Activated T-helper 2 cell treated with anti-CD3 and anti-CD28 coated beads, Interferon-gamma antibody, Interleukin-2, Interleukin-4, amounts not matched to agents 10 μg/mL and 5 μg/mL and 100 μg/mL, durations not matched to agents 14 hours and 24 hours and 36 hours (primary cell): ENCODE data around the gene PTPRJ. TPM values are rescaled to one million over a fixed set of nuclear protein-coding genes. Genes with fewer than 3 reads are reported as not detected.
"Not testable (repeated sequence)": the region's sequence is repeated elsewhere in the genome, so short reads cannot be mapped to it uniquely, and the experiment has no call there.

Experiments used
- DNase-seq: peaks from one replicate; pipeline ENCODE4 v3.0.0; 2021; ENCODE audit warnings: low spot score
- H3K27ac Mint-ChIP-seq: one replicate; pipeline ENCODE4 v1.8.0; 2021; ENCODE audit warnings: mixed read lengths
- H3K27me3 Mint-ChIP-seq: one replicate; pipeline ENCODE4 v1.8.0; 2021; ENCODE audit warnings: low read depth, mixed read lengths
- H3K36me3 Mint-ChIP-seq: one replicate; pipeline ENCODE4 v1.8.0; 2021; ENCODE audit warnings: low read depth, mixed read lengths
- H3K4me1 Mint-ChIP-seq: one replicate; pipeline ENCODE4 v1.8.0; 2021; ENCODE audit warnings: low read depth, mixed read lengths
- H3K4me3 Mint-ChIP-seq: one replicate; pipeline ENCODE4 v1.8.0; 2021; ENCODE audit warnings: low read depth, mild to moderate bottlenecking, moderate library complexity, mixed read lengths
- H3K9me3 Mint-ChIP-seq: one replicate; pipeline ENCODE4 v1.8.0; 2021; ENCODE audit warnings: mixed read lengths
- intact Hi-C: fragments of 100-400 bp; cut with micrococcal nuclease; formaldehyde crosslinking; loops from one replicate; pipeline ENCODE4 v1.15.1; 2023
- total RNA-seq: library from RNA; stranded (reverse); gene quantifications from 2 replicates; pipeline ENCODE4 v1.2.3, GENCODE V29; 2022

Gene PTPRJ
- total RNA-seq, 1 donor from 2014 or later = 50.9 TPM

DNA sequence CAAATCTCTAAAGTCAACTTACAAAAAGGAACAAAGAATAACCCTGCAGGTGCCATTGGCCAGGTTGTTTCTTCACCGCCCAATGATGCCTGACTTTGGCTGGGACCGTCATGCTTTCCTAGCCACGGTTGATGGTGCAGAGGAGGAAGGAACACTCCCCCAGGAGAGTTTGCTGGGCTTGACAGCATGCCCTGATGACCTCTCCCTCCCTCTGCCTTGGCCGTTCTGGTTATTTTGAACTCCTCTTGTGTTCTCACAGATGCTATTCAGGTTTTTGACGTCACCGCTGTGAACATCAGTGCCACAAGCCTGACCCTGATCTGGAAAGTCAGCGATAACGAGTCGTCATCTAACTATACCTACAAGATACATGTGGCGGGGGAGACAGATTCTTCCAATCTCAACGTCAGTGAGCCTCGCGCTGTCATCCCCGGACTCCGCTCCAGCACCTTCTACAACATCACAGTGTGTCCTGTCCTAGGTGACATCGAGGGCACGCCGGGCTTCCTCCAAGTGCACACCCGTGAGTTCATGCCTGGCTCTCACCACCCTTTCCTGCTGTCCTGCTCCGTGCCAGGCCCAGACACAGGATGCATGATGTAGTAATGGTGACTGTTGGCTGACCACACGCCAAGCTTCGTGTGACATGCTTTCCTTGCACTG is 147.3 kb downstream of the PTPRJ start:
- Mint-ChIP-seq H3K9me3 (no peaks in the 10 kb centered on the region), H3K27ac (no peak overlapping the region), H3K4me1 (peaks cover 19% of the 10 kb centered on the region), H3K4me3 (no peak overlapping the region), H3K36me3 (peaks cover 80% of the 10 kb centered on the region), H3K27me3 (no peaks in the 10 kb centered on the region)
- no peak for DNase-seq
- intact Hi-C loops = no loop called here

DNA sequence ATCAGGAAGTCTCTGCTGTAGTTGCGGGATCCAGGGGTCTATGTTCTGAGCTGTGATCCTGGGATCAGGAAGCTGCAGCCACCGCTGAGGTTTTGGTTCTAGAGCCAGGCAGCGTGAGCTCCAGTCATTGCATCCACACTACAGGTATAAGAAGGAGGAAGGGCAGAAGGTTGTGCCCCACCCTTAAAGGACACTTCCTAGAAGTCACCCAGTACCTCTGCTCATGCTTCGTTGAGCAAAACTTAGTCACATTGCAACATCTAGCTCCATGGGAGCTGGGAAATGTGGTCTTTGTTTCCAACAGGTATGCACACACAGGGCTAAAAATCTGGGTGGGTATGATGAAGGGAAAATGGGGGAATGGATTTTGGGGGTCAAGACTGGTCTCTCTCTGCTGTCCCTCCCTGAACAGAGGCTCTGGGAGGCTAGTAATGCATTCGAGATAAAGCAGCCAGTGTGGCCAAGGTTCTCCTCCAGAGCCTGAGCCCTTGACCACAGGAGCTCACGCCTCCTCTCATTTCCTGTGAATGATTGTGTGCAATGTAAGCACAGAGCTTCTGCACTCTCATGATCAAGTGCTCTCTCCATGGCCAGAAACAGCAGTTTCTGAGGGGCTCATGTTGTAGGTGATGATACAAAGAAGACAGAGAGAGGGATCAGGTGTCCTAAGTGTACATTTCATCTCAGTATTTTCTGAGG is 149.5 kb downstream of the PTPRJ start:
- Mint-ChIP-seq H3K4me3 (no peak overlapping the region), H3K27me3 (no peaks in the 10 kb centered on the region), H3K27ac (no peak overlapping the region), H3K36me3 (peaks cover 71% of the 10 kb centered on the region), H3K4me1 (peaks cover 19% of the 10 kb centered on the region), H3K9me3 (no peaks in the 10 kb centered on the region)
- intact Hi-C loops = no loop called here
- DNase-seq = no peak

DNA sequence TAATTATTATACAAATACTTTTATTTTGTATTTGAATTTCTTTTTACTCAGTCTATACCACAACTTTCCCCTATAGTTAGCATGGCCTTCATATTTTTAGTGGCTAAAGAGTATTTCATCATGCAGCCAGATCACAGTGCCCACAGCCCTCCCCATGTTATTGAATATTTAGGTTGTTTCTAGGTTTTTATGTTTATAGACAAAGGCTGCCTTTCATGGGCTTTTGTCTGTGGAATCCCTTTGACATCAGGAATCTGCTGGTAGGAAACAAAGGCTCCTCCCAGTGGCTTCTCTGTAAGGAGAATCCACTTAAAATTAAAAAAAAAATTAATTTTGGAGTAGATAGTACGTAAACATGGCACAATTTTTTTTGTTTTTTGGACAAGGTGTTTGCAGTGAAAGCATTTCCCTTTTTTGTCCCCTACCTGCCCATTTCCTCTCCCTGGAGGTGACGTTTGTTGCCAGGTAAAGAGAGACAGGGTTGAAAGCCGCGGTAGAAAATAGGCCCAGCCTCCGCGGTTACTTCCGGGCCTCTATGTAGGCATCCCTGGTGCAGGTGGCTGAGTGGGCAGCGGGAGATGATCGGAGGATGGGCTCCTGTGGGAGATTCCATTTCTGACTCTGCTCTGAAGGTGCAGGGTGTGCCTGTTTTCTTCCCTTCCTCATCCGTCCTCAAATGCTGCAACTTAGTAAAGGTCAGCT is 154.0 kb downstream of the PTPRJ start:
- intact Hi-C loops = no loop called here
- peaks cover 60% of the 10 kb centered on the region for H3K36me3 Mint-ChIP-seq
- H3K27ac Mint-ChIP-seq = no peak overlapping the region
- no peak for DNase-seq
- no peaks in the 10 kb centered on the region for H3K27me3 Mint-ChIP-seq
- no peaks in the 10 kb centered on the region for H3K9me3 Mint-ChIP-seq
- peaks cover 8% of the 10 kb centered on the region for H3K4me1 Mint-ChIP-seq
- H3K4me3 Mint-ChIP-seq = no peak overlapping the region

DNA sequence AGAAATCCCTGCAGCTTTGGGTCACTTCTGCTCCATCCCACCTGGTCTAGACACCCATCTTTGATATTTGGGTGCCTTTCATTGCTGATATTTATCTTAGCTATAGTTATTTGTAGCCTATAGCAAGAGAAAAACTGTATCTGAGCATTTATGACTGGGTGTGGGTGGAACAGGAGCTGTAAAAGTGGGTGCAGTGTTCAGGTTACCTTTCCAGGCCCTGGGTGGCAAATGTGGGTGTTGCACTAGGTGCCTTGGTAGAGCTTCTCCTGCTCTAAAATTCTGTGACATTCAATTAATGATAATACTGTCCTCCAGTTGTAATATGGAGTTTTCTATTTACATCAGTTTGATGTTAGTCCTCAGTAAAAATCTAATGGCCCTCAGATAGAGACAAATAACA is 157.9 kb downstream of the PTPRJ start:
- Mint-ChIP-seq H3K36me3 (peaks cover 67% of the 10 kb centered on the region), H3K4me1 (peaks cover 10% of the 10 kb centered on the region), H3K27ac (no peak overlapping the region), H3K27me3 (no peaks in the 10 kb centered on the region), H3K9me3 (no peaks in the 10 kb centered on the region), H3K4me3 (no peak overlapping the region)
- intact Hi-C loops = no loop called here
- DNase-seq = no peak

DNA sequence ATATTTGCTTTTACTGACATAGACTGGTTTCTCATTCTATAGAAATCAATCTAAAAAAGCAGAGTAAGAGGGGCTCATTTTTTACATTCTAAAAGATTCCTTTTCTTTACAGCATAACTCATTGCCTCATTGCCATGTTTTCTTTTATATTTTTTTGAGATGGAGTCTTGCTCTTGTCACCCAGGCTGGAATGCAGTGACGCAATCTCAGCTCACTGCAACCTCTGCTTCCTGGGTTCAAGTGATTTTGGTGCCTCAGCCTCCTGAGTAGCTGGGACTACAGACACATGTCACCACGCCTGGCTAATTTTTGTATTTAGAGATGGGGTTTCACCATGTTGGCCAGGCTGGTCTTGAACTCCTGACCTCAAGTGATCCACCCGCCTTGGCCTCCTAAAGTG is 159.5 kb downstream of the PTPRJ start:
- H3K27me3 Mint-ChIP-seq, intact Hi-C loops, H3K27ac Mint-ChIP-seq, H3K4me3 Mint-ChIP-seq, DNase-seq, H3K9me3 Mint-ChIP-seq: not testable (repeated sequence)
- H3K4me1 Mint-ChIP-seq = peaks cover 10% of the 10 kb centered on the region
- H3K36me3 Mint-ChIP-seq = peaks cover 78% of the 10 kb centered on the region

DNA sequence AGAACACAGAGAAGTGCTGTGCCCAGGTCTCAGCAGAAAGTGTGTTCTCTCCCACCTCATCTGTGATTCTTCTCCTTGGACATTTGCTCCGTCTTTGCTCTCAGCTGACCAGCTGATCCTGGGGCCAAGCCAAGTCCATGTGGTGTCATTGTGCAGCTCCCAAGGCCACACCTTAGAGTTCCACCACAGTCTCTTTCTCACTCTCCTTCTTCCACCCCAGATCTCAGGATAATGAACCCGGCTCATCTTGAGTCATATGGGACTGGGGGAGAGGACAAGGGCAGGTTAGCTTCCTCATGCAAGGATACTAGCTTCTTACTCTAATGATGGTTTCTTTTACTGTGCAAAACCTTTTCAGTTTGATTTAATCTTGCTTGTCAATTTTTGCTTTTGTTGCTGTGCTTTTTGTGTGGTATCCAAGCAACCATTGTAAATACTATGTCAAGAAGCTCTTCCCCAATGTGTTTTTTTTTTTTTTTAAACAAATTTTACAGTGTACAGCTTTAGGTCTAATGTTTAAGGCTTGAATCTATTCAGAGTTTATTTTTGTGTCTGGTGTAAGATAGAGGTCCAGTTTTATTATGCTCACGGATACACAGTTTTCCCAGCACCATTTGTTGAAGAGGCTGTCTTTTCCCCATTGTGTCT is 161.2 kb downstream of the PTPRJ start:
- Mint-ChIP-seq H3K4me1 (peaks cover 11% of the 10 kb centered on the region), H3K36me3 (peaks cover 78% of the 10 kb centered on the region), H3K27ac (no peak overlapping the region), H3K9me3 (no peaks in the 10 kb centered on the region), H3K27me3 (no peaks in the 10 kb centered on the region), H3K4me3 (no peak overlapping the region)
- intact Hi-C loops = no loop called here
- no peak for DNase-seq

DNA sequence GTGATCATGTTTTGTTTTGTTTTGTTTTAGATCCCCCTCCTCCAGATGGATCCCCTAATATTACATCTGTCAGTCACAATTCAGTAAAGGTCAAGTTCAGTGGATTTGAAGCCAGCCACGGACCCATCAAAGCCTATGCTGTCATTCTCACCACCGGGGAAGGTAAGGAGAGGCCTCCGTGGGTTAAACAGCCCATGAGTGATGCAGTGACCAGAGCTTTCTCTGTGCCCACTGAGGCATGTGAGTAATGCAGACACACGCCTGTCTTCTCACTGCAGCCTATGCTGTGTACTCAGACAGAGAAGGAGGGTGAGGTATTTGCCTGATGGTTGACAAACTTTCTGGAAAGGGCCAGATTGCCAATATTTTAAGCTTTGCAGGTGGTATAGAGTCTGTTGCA is 162.5 kb downstream of the PTPRJ start:
- no peak for DNase-seq
- intact Hi-C loops = no loop called here
- Mint-ChIP-seq H3K9me3 (no peaks in the 10 kb centered on the region), H3K36me3 (peaks cover 79% of the 10 kb centered on the region), H3K4me1 (peaks cover 17% of the 10 kb centered on the region), H3K27me3 (no peaks in the 10 kb centered on the region), H3K27ac (no peak overlapping the region), H3K4me3 (no peak overlapping the region)

DNA sequence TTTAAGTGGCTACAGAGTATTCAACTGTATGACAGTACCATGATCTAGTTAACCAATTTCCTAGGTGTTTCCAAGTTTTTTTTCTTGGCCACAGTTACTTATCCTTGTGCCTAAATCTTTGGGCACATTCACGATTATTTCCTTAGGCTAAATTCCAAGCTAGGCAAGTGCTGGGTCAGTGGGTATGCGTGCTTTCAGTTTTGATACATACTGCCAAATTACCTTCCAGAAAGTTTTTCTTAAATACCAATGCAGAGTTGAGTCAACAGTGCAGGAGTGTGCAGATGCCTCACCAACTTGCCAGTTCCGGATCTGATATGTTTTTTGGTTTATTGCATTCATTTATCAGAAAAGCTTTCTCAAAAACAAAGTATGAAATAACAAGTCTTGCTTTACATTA is 168.4 kb downstream of the PTPRJ start:
- no peak for DNase-seq
- Mint-ChIP-seq H3K36me3 (peaks cover 89% of the 10 kb centered on the region), H3K4me1 (peaks cover 7% of the 10 kb centered on the region), H3K27me3 (no peaks in the 10 kb centered on the region), H3K4me3 (no peak overlapping the region), H3K27ac (no peak overlapping the region), H3K9me3 (peaks cover 23% of the 10 kb centered on the region)
- intact Hi-C loops = no loop called here

DNA sequence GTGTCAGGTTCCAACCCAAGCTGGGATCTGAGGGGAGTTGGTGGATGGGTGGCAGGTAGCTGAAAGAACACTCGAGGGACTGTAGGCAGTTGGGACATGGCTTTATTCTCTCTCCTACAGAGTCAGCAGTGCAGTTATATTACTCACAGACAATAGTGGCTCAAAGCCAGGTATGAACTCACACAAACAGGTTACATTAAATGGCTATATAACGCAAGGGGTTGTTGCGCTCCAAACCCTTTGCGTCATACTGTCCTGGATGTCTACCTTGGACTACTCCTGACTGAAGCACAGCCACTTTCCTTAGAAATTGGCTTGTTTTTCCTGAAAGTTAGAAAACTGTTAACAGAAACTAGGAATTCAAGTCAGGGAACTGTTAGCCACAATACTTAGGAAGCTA is 169.9 kb downstream of the PTPRJ start:
- H3K4me1 Mint-ChIP-seq = peaks cover 7% of the 10 kb centered on the region
- no peaks in the 10 kb centered on the region for H3K27me3 Mint-ChIP-seq
- peaks cover 35% of the 10 kb centered on the region for H3K9me3 Mint-ChIP-seq
- peaks cover 89% of the 10 kb centered on the region for H3K36me3 Mint-ChIP-seq
- DNase-seq = no peak
- no peak overlapping the region for H3K4me3 Mint-ChIP-seq
- intact Hi-C loops = no loop called here
- no peak overlapping the region for H3K27ac Mint-ChIP-seq

DNA sequence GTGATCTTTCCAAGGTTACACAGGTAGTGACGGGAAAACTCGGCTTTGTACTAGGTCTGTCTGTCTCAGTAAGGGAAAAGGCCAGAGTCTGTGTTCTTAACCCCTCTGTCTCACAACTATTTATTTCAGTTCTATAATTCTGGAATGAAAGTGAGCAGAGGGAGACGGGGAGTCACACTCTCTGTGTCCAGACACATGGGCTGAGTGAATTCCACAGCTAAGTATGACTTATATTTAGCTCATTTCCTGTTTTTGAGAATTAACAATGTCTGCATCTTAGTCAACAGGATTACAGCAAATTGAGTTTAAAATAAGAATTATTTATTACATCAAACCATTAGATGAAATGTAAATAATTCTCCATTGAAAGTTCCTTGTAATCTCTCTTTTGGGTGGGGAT is 173.8 kb downstream of the PTPRJ start:
- peaks cover 35% of the 10 kb centered on the region for H3K9me3 Mint-ChIP-seq
- H3K27ac Mint-ChIP-seq = no peak overlapping the region
- H3K27me3 Mint-ChIP-seq = no peaks in the 10 kb centered on the region
- intact Hi-C loops = no loop called here
- DNase-seq = no peak
- peaks cover 87% of the 10 kb centered on the region for H3K36me3 Mint-ChIP-seq
- H3K4me1 Mint-ChIP-seq = no peaks in the 10 kb centered on the region
- no peak overlapping the region for H3K4me3 Mint-ChIP-seq

DNA sequence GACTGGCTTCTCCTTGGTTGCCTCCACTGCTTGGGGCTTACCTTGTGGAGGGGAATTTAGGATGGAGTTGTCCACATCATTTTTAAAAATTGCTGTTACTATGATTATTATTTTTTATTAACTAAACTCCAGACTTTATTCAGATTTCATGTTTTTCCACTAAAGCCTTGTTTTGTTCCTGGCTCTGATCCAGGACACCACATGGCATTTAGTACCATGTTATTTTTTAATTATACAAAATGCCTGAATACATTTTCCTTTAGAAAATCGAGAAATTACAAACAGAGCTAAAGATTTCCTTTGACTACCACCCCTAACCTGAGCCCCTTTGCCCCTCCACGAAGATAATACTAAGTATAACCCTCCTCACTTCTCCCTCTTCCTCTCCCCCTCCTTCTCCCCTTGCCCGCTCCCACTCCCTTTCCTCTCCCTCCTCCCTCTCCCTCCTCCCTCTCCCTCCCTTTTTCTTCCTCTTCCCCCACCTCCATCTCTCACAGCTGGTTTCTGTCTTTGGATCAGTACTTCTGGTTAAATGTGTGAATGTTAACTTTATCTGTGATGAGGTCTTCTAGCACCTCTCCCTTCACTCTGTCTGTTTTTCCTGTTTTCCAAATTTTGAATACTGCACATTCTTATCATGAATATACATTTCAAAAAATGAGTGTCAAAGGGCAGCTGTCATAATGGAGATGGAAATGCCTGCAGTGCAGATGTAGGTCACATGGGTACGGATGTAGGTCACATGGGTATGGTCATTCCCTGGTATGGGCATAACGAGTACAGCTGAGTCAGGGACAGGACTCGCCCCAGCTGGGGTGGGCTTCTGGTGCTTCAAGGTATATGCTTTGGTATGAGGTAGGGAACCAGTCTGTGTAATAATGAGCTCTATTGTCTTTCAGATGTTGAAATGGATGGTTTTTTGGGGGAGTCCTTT is 181.9 kb downstream of the PTPRJ start:
- Mint-ChIP-seq H3K4me3 (no peak overlapping the region), H3K4me1 (no peaks in the 10 kb centered on the region), H3K27me3 (no peaks in the 10 kb centered on the region), H3K9me3 (no peaks in the 10 kb centered on the region), H3K27ac (peak overlapping the region; percentile 39), H3K36me3 (peaks cover 72% of the 10 kb centered on the region)
- DNase-seq = no peak
- intact Hi-C loops = no loop called here

DNA sequence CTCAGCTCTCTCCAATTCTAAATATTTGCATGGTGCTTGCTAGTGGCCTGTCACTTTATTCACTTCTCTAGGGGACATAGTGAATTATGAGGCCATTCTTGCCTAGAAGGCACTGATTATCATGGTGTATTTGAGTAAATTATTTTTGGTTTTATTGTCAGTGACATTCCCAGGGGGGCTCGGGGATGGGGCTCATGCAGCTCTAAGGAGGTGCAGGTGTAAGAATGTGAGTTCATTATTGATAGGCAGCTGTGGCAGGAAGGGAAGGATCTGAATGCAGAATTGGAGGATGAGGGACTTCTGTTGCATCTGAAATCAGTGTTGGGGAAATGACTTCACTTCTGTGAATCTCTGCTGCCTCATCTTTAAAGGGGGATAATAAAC is 182.5 kb downstream of the PTPRJ start:
- Mint-ChIP-seq H3K4me3 (no peak overlapping the region), H3K9me3 (no peaks in the 10 kb centered on the region), H3K27me3 (no peaks in the 10 kb centered on the region), H3K36me3 (peaks cover 75% of the 10 kb centered on the region), H3K27ac (no peak overlapping the region), H3K4me1 (no peaks in the 10 kb centered on the region)
- no peak for DNase-seq
- intact Hi-C loops = no loop called here
